Common myeloid progenitor, CD34-positive (primary cell): ENCODE results near the gene RPRD1B.

ENCODE experiments used
- CTCF ChIA-PET: fragments of 350-600 bp; sonication (Branson Sonifier 250); formaldehyde crosslinking; loops from one replicate; lab custom pipeline; 2021; ENCODE audit warnings: antibody characterized with exemption; lab: Charles Lee
- POLR2A ChIA-PET: fragments of 350-600 bp; sonication (Branson Sonifier 250); formaldehyde crosslinking; loops from one replicate; lab custom pipeline; 2021; ENCODE audit warnings: antibody characterized with exemption; lab: Charles Lee
- DNase-seq, 3 donors: peaks; one replicate each; pipeline versions ENCODE4 v3.0.0 to v3.0.0-alpha.2; 2013
- H3K27ac ChIP-seq, 2 experiments: 1 replicate in 1 of 2; 2 replicates in 1 of 2; pipeline ENCODE4 v1.7.0; 2013; ENCODE audit warnings: inconsistent platforms in 2 of 2, low read length in 2 of 2, mild to moderate bottlenecking in 2 of 2, low read depth in 1 of 2, moderate library complexity in 1 of 2; ENCODE audit not compliant: severe bottlenecking in 2 of 2, insufficient read depth in 1 of 2, poor library complexity in 1 of 2
- H3K27me3 ChIP-seq, 5 experiments: replicated peaks in 2 of 5; 1 replicate in 3 of 5; 2 replicates in 2 of 5; pipeline versions ENCODE4 v1.6.1 to v1.7.0; 2013; ENCODE audit warnings: low read length in 4 of 5, mild to moderate bottlenecking in 2 of 5, moderate library complexity in 2 of 5, inconsistent platforms in 1 of 5; ENCODE audit not compliant: insufficient read depth in 5 of 5, control insufficient read depth in 4 of 5
- H3K36me3 ChIP-seq, 4 experiments: 1 replicate in 2 of 4; 2 replicates in 2 of 4; pipeline versions ENCODE4 v1.6.1 to v1.7.0; 2013; ENCODE audit warnings: low read length in 3 of 4, control low read depth in 1 of 4, mild to moderate bottlenecking in 1 of 4; ENCODE audit not compliant: control insufficient read depth in 4 of 4, insufficient read depth in 4 of 4
- H3K4me1 ChIP-seq, 4 experiments: 1 replicate in 3 of 4; 2 replicates in 1 of 4; pipeline versions ENCODE4 v1.6.1 to v1.7.1; 2013; ENCODE audit warnings: low read length in 3 of 4, mild to moderate bottlenecking in 3 of 4, control low read depth in 1 of 4, inconsistent platforms in 1 of 4, moderate library complexity in 1 of 4; ENCODE audit not compliant: control insufficient read depth in 4 of 4, insufficient read depth in 4 of 4; ENCODE audit errors: control extremely low read depth in 1 of 4
- H3K4me3 ChIP-seq, 7 experiments: 1 replicate in 4 of 7; 2 replicates in 3 of 7; pipeline versions ENCODE4 v1.5.1 to v1.7.0; 2013; ENCODE audit warnings: mild to moderate bottlenecking in 7 of 7, low read length in 6 of 7, moderate library complexity in 6 of 7, inconsistent platforms in 2 of 7, low read depth in 2 of 7, control low read depth in 1 of 7; ENCODE audit not compliant: insufficient read depth in 4 of 7, control insufficient read depth in 1 of 7; ENCODE audit errors: extremely low read depth in 1 of 7
- H3K9me3 ChIP-seq, 5 experiments: 1 replicate in 4 of 5; 2 replicates in 1 of 5; pipeline versions ENCODE4 v1.6.1 to v1.7.1; 2013; ENCODE audit warnings: low read length in 4 of 5, mild to moderate bottlenecking in 2 of 5, inconsistent platforms in 1 of 5, low read depth in 1 of 5, moderate library complexity in 1 of 5; ENCODE audit not compliant: control insufficient read depth in 4 of 5, insufficient read depth in 2 of 5; ENCODE audit errors: control extremely low read depth in 1 of 5
- WGBS: methylation state at CpG from one replicate; pipeline ENCODE4 v1.1.5; 2013; ENCODE audit not compliant: insufficient coverage; 5-methylcytosine and 5-hydroxymethylcytosine counted together

RPRD1B gene

DNA sequence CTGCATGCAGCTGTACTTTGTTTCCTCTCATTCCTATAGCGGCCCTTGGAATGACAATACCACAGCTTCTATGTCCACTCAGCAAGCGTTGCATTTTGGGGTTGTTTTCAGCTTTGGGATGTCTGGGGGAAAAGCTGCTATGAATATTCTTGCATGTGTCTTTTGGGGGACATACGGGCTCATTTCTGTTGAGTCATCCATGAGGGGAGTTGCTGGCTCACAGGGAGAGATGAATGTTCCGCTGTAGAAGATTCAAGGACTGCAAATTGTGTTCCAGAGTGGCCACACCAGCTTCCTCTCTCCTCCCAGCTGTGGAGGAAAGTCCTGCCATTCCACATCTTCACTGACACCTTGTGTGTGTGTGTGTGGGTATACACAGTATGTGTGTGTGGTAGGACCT lies 88.2 kb downstream of the RPRD1B start:
- POLR2A ChIA-PET: no interaction called here
- Histone ChIP-seq H3K36me3 (no peaks in the 10 kb centered on the region), H3K4me1 (no peaks in the 10 kb centered on the region), H3K27ac (no peak overlapping the region), H3K9me3 (no peaks in the 10 kb centered on the region), H3K4me3 (no peak overlapping the region), H3K27me3 (no peaks in the 10 kb centered on the region)
- DNase-seq: no peak
- 22% methylated on average over 1 of the region's 4 CpGs for WGBS
- CTCF ChIA-PET: interaction anchor here (1.4 to 2.0 kb wide), 2 partner anchors 9 to 42 kb away, joined by 6 to 8 read pairs; partner anchors contain the start of gene TGM2

DNA sequence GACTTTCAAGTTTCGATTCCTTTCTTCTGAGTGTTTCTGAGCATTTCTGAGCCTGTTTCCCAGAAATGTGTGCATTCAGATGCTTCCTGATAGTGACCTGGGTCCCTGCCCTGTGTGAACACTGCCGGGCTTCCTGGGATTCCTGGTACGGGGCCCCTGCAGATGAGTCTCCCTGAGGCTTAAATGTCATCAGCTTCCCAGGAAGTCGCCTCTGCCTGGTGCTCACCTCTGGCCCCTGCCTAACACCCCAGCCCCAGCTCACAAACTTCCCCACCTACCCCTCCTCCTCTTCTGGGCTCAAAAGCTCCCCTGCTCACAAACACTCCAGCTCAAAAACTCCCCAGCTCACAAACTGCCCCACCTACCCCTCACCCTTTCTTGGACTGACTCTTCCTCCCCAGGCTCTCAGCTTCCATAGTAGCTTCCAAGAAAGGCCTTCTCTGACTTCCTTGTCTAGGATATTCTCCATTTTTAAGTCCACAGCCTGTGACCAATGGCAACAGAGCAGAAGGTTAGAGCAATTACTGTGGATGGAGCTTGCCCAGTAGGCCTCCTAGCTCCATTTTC lies 89.6 kb downstream of the RPRD1B start:
- H3K36me3 ChIP-seq: no peaks in the 10 kb centered on the region
- peak overlapping the region in 1 of 2 experiments; percentile 43 for H3K27ac ChIP-seq
- H3K9me3 ChIP-seq: no peaks in the 10 kb centered on the region
- ChIA-PET POLR2A (interaction anchor here (0.5 kb wide), 1 partner anchor 53 kb away, joined by 4 read pairs; no protein-coding TSS in a partner anchor), CTCF (interaction anchor here (2.0 kb wide), 1 partner anchor 41 kb away, joined by 8 read pairs; the partner anchor contains the start of gene TGM2)
- no peaks in the 10 kb centered on the region for H3K27me3 ChIP-seq
- WGBS: 79% methylated on average over 4 of the region's 4 CpGs
- no peaks in the 10 kb centered on the region for H3K4me1 ChIP-seq
- no peak overlapping the region for H3K4me3 ChIP-seq
- DNase-seq: no peak

DNA sequence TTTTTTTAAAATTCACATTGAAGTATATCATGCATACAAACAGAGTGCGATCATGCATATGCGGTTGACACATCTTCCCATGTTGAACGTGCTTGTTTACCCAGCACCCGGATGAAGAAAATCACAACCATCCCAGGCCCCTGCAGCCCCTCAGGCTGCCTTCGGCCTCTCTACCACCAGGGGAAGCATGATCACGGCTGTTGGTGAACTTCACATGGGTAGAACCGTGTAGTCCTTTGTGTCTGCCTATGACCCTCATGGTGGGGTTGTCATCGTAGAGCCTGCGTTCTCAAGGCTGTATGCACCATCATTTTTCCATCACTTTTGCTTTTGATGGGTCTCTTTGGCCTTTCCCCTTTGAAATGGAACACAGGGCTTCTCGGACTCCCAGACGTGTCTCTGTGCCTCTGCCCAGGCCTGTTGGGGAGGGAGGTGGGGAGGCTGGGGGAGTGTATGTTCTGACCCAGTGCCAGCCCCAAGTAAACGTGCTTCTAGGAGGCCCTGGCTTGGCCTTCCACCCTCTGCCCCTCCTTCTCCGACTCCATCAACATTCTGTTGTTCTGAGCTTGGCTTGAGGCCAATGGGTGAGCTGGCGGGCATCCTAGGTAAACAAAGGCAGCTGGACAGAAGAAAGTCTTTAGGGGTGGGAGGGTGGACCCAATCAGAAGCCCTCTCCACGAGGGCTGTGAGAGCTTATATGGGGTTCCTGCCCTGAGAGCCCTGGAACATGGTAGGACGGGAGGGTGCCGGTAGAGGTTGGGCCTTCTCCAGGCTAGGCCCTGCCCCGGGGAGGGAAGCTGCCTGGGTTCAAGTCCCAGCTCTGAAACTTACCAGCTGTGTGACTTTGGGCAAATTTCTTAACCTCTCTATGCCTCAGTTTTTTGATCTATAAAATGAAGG lies 91.9 kb downstream of the RPRD1B start:
- no peak overlapping the region for H3K4me3 ChIP-seq
- H3K36me3 ChIP-seq: no peaks in the 10 kb centered on the region
- H3K9me3 ChIP-seq: no peaks in the 10 kb centered on the region
- no peaks in the 10 kb centered on the region for H3K27me3 ChIP-seq
- no peak for DNase-seq
- ChIA-PET CTCF (no interaction called here), POLR2A (no interaction called here)
- H3K4me1 ChIP-seq: no peaks in the 10 kb centered on the region
- WGBS: 94% methylated on average over 12 of the region's 18 CpGs
- H3K27ac ChIP-seq: no peak overlapping the region

DNA sequence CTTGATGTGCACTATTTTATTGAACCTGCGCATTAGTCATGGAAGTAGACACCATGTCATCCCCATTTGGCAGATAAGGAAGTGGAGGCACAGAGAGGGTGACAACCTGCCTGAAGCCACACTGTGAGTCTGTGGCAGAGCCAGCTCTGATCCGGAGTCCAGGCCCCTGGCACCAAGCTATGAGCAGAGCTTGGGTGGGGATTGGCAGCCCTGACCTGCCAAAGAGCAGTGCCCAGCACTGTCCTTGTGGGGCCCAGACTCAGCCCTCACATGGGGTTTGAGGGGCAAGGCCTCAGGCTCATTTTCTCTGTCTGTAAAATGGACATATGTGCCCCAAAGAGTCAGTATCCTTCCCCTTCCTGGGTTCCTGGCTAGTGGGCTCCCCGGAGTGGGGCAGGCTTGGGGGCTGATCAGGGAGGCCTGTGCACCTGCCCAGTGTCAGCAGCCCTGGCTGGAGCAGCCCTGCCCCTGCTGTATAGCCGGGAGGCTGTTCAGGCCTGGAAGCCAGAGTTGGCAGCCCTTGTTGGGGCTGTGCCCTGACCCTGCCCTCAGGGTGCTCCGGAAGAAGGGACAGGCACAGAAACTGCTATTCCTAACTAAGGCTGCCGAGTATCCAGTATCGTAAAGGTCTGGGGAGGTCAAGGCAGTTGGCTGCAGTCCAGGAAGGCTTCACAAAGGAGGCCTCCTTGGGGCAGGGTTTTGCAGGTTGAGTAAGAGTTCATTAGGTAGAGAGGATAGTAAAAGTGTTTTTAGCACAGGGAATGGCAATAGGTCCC lies 92.8 kb downstream of the RPRD1B start:
- Histone ChIP-seq H3K27me3 (no peaks in the 10 kb centered on the region), H3K27ac (no peak overlapping the region), H3K9me3 (no peaks in the 10 kb centered on the region), H3K4me1 (no peaks in the 10 kb centered on the region), H3K4me3 (no peak overlapping the region), H3K36me3 (no peaks in the 10 kb centered on the region)
- 100% methylated on average over 7 of the region's 7 CpGs for WGBS
- ChIA-PET POLR2A (no interaction called here), CTCF (no interaction called here)
- no peak for DNase-seq

DNA sequence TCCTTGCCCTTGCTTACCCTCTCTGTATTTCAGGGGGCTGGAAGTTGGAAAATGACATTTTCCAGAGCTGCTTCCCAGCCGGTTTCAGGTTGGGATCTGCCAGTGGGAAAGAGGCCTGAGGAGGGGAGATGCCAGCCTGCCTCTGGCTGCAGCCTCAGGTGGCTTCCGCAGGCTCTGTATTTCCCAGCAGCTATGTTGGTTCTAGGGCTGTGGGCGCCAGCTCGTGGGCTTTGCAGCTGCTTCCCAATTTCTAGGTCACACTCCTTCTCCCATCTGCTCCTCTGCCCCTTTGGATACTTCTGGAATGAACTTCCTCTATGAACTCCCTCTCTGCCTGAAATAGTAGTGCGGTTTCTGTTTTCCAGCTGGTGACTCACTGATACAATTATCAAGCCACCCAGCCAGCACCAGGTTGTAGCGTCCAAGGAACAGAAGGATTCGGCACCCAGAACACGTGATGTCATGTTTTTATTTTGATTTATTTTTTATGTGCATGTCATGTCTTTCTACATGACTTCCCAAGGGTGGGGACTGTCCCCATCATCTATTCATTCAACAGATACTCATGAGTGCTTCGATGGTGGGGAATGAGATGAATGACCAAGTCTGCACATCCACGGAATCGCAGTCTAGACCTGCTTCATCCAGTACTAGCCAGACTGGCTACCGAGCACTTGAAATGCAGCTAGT lies 93.5 kb downstream of the RPRD1B start:
- ChIA-PET POLR2A (no interaction called here), CTCF (no interaction called here)
- WGBS: 95% methylated on average over 4 of the region's 12 CpGs
- no peaks in the 10 kb centered on the region for H3K4me1 ChIP-seq
- no peak for DNase-seq
- no peaks in the 10 kb centered on the region for H3K36me3 ChIP-seq
- no peaks in the 10 kb centered on the region for H3K27me3 ChIP-seq
- no peaks in the 10 kb centered on the region for H3K9me3 ChIP-seq
- H3K4me3 ChIP-seq: no peak overlapping the region
- no peak overlapping the region for H3K27ac ChIP-seq

DNA sequence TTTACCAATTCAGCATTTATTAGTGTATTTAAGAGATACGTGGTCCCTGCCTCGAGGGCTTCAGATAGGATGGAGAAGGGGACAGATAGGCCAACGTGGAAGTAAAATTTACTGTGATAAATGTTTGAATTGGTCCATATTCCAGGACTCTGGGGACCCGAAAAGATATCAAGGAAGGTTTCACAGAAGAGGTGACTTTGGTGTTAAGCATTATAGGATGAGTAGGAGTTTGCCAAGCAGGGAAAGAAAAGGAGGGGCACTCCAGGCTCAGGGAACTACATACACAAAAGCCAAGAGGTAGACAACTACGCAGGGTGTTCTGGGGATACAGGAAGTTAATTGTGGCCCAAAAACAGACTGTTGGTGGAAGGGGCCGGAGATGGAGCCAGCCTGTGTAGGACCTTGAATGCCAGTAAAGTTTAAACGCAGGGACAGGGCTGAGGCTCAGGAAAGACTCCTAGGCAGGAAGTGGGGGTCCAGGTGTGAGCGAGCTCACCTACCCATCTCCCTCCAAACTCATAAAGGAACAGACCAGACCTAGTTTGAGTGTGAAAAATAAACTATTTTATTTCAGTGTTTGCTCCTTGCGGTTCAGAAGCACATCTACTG lies 94.5 kb downstream of the RPRD1B start:
- WGBS: 93% methylated on average over 7 of the region's 9 CpGs
- POLR2A ChIA-PET: no interaction called here

More for the DNA sequence above, 94.5 kb downstream of the RPRD1B start:
- CTCF ChIA-PET: interaction anchor here (2.2 kb wide), 1 partner anchor 14 kb away, joined by 16 read pairs; no protein-coding TSS in a partner anchor
- Histone ChIP-seq H3K4me1 (no peaks in the 10 kb centered on the region), H3K9me3 (no peaks in the 10 kb centered on the region), H3K27me3 (no peaks in the 10 kb centered on the region), H3K27ac (no peak overlapping the region), H3K36me3 (no peaks in the 10 kb centered on the region), H3K4me3 (no peak overlapping the region)
- DNase-seq: no peak
